ENCODE results near the gene BTBD6. TPM values are rescaled to one million over a fixed set of nuclear protein-coding genes. Genes with fewer than 3 reads are reported as not detected.

BTBD6 gene
- total and polyA plus RNA-seq, 8 donors, result 4.3 to 44.5 (median 8.3) TPM

DNA sequence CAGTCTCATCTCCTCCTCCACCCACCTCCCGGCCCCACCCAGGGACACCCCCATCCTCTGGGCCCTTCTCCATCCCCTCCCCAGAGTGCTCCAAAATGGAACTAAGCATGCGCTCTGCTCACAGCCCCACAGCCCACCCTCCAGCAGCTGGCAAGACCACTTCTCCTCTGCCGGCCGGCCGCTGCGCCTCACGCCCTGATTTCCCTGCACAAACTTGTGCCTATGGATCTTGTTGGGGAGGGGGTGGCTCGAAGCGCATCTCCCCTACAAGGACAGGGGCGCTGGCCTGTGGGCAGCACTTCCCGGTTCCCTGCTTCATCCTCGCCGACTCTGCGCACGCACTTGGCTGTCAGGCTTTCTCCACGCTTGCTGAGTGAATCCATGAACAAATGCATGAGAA, 47.7 kb upstream of the BTBD6 start:
- ATAC-seq (no peak), FAIRE-seq (no peak), DNase-seq (no peak)
- WGBS, 2 donors, result 67 to 85% methylated on average over 16 of the region's 16 CpGs
- no peak overlapping the region for H3K4me3 ChIP-seq
- H3K27ac ChIP-seq, result no peak overlapping the region
- H3K4me1 ChIP-seq, result peaks cover 11 to 21% (median 17%) of the 10 kb centered on the region in 3 donors
- TF ChIP-seq CTCF (IDR thresholded peaks at IDR 0.05), result no peak
- H3K9me3 ChIP-seq, result no peaks in the 10 kb centered on the region
- no peaks in the 10 kb centered on the region for H3K36me3 ChIP-seq
- intact Hi-C loops (cut with DNase I), result loop anchor here in 2 of 3 donors (5.0 kb wide), 2 partner anchors 152 to 157 kb away; no protein-coding TSS in a partner anchor
- H3K27me3 ChIP-seq, result peaks cover 0 to 2% (median 0%) of the 10 kb centered on the region in 4 donors

DNA sequence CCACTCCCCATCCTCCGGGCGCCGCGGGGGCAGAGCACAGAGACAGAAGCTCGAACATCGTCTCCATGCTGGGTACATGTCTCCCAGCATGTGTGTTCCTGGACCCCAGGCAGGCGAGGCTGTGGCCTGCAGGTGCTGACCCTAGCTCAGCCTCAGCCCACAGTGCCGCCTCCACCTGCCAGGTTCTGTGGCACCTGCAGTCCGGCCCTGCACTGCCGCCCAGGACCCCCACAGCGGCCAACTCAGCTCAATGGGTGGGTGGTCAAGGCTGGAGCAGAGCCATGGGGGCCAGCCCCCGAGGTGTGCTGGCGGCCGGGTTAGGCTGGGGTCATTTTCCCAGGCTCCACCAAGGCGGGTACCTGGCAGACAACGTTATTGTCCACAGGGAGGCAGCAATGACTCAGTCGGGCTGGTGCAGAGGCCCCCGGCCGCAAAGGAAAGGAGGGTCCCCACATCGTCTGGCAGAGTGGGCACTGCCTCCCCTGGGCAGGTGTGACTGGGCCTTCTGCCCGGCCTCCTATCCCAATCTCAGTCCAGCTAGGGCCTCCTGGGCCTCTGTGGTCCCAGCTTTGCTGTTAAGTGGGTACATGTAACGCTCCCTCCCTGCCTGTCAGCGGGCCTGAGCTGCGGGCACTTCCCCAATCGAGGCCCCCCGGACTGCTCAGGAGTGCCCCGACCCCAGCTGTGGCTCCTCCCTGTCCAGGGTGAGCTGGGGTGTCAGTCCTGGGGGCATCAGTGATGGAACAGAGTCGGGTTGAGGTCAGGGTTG, 47.0 kb upstream of the BTBD6 start:
- H3K9me3 ChIP-seq, result no peaks in the 10 kb centered on the region
- FAIRE-seq (no peak), DNase-seq (peak in 1 of 6 donors; percentile 24), ATAC-seq (no peak)
- WGBS, 2 donors, result 42 to 44% methylated on average over 28 of the region's 28 CpGs
- no peak overlapping the region for H3K27ac ChIP-seq
- no peak for TF ChIP-seq CTCF (IDR thresholded peaks at IDR 0.05)
- intact Hi-C loops (cut with DNase I), result loop anchor here in 2 of 3 donors (5.0 kb wide), 2 partner anchors 151 to 156 kb away; no protein-coding TSS in a partner anchor
- peaks cover 0 to 2% (median 0%) of the 10 kb centered on the region in 4 donors for H3K27me3 ChIP-seq
- no peaks in the 10 kb centered on the region for H3K36me3 ChIP-seq
- no peak overlapping the region for H3K4me3 ChIP-seq
- peaks cover 14 to 25% (median 21%) of the 10 kb centered on the region in 3 donors for H3K4me1 ChIP-seq

DNA sequence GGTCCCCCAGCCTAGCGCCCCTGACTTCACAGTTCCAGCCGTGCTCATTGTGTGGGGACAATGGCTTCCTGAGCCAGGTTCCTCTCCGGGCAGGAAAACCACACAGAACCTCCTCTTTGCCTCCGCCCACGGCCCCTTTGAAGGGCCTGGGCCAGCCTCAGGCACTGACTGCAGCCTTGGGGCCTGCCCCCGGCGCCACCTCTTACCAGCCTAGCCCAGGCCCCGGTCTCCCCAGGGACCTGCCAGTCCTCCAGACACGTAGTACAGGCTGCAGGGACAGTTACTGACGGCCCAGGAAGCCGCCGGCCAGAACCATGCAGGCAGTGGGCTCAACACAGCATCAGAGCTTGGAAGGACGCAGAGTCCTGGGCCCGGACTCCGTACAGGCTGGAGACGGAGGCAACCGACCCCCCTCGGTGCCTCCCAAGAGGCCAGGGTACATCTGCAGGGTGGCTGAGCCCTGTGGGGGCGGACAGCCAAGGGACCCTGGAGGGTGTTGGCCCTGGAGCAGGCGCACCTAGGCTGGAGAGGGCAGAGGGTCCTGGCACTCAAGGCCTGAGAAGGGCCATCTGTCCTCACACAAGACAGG, 46.3 kb upstream of the BTBD6 start:
- 63 to 71% methylated on average over 20 of the region's 20 CpGs for WGBS, 2 donors
- no peak for ATAC-seq

DNA sequence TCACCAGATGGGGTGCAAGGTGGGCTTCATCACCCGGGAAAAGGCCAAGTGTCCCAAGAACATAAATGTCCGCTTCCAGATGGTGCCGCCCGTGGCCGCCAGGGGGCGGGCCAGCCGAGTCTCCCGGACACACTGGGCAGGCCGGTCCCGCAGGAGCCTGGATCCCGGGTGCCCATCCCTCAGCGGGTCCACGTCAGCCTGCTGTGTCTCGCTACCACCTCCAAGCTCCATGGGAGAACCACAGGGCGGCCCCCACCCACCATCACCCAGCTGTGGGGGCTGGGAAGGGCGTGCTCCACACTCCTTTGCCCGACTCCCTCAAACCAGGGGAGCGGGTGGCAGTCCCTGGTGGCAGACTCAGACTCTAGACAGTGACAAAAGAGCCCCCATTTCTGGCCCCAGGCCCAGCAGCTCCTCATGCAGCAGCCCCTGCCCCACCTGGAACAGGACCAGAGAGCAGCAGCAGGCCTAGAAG, 45.2 kb upstream of the BTBD6 start:
- no peak for FAIRE-seq
- no peaks in the 10 kb centered on the region for H3K9me3 ChIP-seq

More for the DNA sequence above, 46.3 kb upstream of the BTBD6 start:
- Histone ChIP-seq H3K4me3 (no peak overlapping the region), H3K27ac (no peak overlapping the region), H3K4me1 (peaks cover 14 to 25% (median 21%) of the 10 kb centered on the region in 3 donors), H3K9me3 (no peaks in the 10 kb centered on the region), H3K27me3 (peaks cover 0 to 2% (median 0%) of the 10 kb centered on the region in 4 donors), H3K36me3 (no peaks in the 10 kb centered on the region)
- FAIRE-seq, result no peak
- intact Hi-C loops (cut with DNase I), result loop anchor here in 2 of 3 donors (5.0 kb wide), 2 partner anchors 150 to 155 kb away; no protein-coding TSS in a partner anchor
- TF ChIP-seq CTCF (IDR thresholded peaks at IDR 0.05), result no peak
- DNase-seq, result peak in 1 of 6 donors; percentile 38

More for the DNA sequence above, 45.2 kb upstream of the BTBD6 start:
- peaks cover 14 to 25% (median 21%) of the 10 kb centered on the region in 3 donors for H3K4me1 ChIP-seq
- H3K27me3 ChIP-seq, result peaks cover 0 to 2% (median 0%) of the 10 kb centered on the region in 4 donors
- H3K36me3 ChIP-seq, result no peaks in the 10 kb centered on the region
- H3K27ac ChIP-seq, result no peak overlapping the region
- peak; percentile 47 to 68 (median 53) for ATAC-seq
- DNase-seq, result peak; percentile 67 to 94 (median 84)
- H3K4me3 ChIP-seq, result no peak overlapping the region
- 7 to 9% methylated on average over 18 of the region's 18 CpGs for WGBS, 2 donors
- intact Hi-C loops (cut with DNase I), result loop anchor here in 2 of 3 donors (5.0 kb wide), 2 partner anchors 149 to 154 kb away; no protein-coding TSS in a partner anchor
- TF ChIP-seq CTCF (IDR thresholded peaks at IDR 0.05), result peak; percentile 77 to 96 (median 93)

Measured in pancreas (tissue), 10 donors.